GM12891 (cell line): ENCODE data around the gene PHF20. TPM values are rescaled to one million over a fixed set of nuclear protein-coding genes. Genes with fewer than 3 reads are reported as not detected.
"Not testable (repeated sequence)": the region's sequence is repeated elsewhere in the genome, so short reads cannot be mapped to it uniquely, and the experiment has no call there.

Experiments
- DNase-seq: peaks from one replicate; pipeline ENCODE4 v3.0.0; 2011; ENCODE audit warnings: low spot score; ENCODE audit not compliant: insufficient read length
- FAIRE-seq: peaks from 2 replicates; lab custom pipeline; 2011; peaks lifted over from hg19 to GRCh38; lab: Jason Lieb, UNC
- PAX5 ChIP-seq: IDR thresholded peaks from 2 replicates; pipeline ENCODE4 v1.6.1; 2011; ENCODE audit warnings: low read length, moderate library complexity, mild to moderate bottlenecking; ENCODE audit not compliant: insufficient read depth, severe bottlenecking
- POLR2A ChIP-seq: IDR thresholded peaks from 2 replicates; pipeline ENCODE4 v1.6.1; 2011; ENCODE audit warnings: low read depth, low read length, control low read depth
- POLR2AphosphoS5 ChIP-seq: IDR thresholded peaks from 2 replicates; pipeline ENCODE4 v1.6.1; 2011; ENCODE audit warnings: low read depth, low read length, control low read depth
- POU2F2 ChIP-seq: IDR thresholded peaks from 2 replicates; pipeline ENCODE4 v1.6.1; 2011; ENCODE audit warnings: low read depth, mild to moderate bottlenecking, control low read depth, low read length, moderate library complexity
- SPI1 ChIP-seq: IDR thresholded peaks from 2 replicates; pipeline ENCODE4 v1.6.1; 2011; ENCODE audit warnings: low read depth, low read length, control low read depth
- TAF1 ChIP-seq: IDR thresholded peaks from 2 replicates; pipeline ENCODE4 v1.6.1; 2011; ENCODE audit warnings: low read depth, low read length, control low read depth
- polyA plus RNA-seq: library from polyadenylated mRNA; unstranded; fragments of >200 nt; gene quantifications from one replicate; pipeline ENCODE4 v1.2.1, GENCODE V29; 2012; ENCODE audit warnings: low read depth, missing spikeins, inconsistent platforms; ENCODE audit not compliant: missing spikeins

The PHF20 gene
- polyA plus RNA-seq, result 38.6 TPM

DNA sequence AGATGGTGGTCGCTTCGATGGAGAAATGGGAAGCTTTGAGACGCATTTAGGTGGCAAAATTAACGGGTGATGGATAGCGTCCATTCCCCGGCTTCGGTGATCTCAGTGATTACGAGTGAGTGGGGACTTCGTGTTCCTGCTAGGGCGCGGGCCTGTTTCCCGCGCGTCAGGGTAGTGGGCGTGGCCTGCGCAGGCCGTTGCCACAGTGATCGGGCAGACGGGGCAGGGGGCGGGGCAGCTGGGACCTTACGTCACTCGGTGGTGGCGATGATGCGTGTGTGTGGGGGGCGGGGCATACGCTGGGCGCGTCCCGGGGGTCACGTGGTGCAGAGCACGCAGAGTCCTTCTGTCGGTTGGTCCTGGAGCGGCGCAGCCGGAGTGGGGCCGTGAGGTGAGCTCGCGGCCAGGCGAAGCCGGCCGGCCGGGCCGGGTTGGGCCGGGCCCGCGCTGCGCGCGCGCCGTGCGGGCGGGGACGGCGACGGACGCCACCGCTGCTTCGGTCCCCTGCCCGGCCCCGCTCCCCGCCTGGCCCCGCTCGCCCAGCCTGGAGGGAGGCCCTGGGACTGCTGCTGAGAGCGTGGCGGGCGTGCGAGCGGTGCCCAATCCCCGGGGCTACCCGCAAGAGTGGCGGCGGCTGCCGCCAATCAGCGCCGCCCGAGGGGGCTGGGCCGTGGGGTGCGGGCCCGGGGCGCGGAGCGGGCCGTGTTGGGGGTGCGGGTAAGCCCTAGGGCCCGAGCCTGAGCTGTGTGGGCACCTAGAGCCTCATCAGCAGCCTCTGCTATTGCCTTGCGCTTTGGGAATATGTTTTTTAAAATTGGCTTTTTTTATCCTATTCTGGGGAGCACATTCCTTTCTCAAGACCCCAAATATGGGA, at the start of gene PHF20:
PHF20 (plus strand) TSS at position 327 of the 874 bp plus-strand sequence. CDS start 29,508 bp downstream, outside the sequence.
- peak; percentile 98 for FAIRE-seq
- peak; percentile 89 for DNase-seq
- peak; percentile 46; the same call in 1 of the 2 replicates for TF ChIP-seq POU2F2
- TF ChIP-seq POLR2A, result peak; percentile 82
- no peak for TF ChIP-seq PAX5
- peak; percentile 62 for TF ChIP-seq TAF1
- no peak for TF ChIP-seq SPI1
- peak; percentile 83 for TF ChIP-seq POLR2AphosphoS5

DNA sequence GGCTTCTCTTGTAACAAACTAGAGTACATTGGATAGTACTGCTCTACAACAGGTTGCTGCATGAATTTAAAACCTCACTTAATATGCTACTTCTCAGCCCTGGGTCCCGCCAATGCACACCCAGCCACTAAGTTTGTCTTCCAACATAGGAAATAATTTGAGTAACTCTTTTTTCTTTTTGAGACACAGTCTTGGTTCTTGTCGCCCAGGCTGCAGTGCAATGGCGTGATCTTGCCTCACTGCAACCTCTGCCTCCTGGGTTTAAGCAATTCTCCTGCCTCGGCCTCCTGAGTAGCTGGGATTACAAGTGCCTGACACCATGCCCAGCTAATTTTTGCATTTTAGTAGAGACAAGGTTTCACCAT, 48.6 kb upstream of the PHF20 start:
- not testable (repeated sequence) for FAIRE-seq, DNase-seq

DNA sequence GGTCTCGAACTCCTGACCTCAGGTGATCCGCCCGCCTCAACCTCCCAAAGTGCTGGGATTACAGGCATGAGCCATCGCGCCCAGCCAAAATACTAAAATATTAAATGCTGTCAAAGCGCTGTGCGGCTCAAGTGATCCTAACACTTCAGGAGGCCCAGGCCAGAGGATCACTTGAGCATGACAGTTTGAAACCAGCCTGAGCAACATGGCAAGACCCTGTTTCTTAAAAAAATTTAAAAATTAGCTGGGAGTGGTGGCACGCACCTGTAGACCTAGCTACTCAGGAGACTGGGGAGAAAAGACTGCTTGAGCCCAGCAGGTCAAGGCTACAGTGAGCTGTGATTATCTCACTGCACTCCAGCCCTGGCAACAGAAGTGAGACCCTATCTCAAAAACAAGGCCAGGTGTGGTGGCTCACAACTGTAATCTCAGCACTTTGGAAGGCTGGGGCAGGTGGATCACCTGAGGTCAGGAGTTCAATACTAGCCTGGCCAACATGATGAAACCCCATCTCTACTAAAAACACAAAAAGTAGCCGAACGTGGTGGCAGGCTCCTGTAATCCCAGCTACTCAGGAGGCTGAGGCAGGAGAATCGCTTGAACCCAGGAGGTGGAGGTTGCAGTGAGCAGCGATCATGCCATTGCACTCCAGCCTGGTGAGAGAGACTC, 48.0 kb upstream of the PHF20 start:
- not testable (repeated sequence) for DNase-seq, FAIRE-seq

DNA sequence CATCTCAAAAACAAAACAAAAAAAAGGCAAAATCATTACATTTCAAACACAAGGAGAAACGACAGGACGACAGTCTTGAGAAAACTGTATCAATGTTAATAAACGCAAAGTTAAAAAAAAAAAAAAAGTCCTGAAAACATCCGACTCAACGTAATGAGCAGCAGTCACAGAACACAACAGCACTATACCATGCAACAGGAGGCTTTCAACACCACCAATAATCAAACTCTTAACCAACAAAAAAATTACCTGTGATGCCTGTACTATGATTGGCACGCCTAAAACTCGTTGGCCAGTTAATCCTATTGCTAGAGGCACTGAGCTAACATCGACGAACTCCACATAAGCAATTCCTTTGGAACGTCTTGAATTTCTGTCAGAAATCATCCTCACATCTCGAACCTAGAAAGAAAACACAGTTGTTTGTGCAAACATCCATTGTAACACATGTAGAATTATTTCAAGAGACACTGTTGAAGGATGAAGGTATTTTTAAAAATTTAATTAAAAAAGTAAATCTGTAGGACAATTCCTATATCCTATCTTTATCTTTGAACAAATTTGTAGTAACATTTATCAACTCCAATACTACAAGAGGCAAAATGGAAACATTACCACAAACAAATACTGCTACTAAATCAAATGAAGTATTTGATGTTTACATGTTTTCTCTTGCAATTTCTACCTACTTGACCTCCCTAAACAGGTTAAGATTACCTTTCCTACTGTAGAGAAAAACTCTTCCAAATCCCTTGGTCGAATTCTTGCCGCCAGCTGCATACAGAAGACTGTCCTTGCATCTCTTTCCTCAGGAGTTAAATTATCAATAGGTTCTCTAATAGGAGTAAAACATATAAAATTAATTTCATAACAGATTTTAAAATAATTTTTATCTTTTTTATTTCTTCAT, 47.2 kb upstream of the PHF20 start:
- no peak for FAIRE-seq
- no peak for TF ChIP-seq SPI1
- TF ChIP-seq POLR2AphosphoS5, result peak; percentile 53
- TF ChIP-seq POU2F2, result no peak
- TF ChIP-seq PAX5, result no peak
- TF ChIP-seq POLR2A, result peak; percentile 19; the same call in 1 of the 2 replicates
- TF ChIP-seq TAF1, result no peak
- no peak for DNase-seq

DNA sequence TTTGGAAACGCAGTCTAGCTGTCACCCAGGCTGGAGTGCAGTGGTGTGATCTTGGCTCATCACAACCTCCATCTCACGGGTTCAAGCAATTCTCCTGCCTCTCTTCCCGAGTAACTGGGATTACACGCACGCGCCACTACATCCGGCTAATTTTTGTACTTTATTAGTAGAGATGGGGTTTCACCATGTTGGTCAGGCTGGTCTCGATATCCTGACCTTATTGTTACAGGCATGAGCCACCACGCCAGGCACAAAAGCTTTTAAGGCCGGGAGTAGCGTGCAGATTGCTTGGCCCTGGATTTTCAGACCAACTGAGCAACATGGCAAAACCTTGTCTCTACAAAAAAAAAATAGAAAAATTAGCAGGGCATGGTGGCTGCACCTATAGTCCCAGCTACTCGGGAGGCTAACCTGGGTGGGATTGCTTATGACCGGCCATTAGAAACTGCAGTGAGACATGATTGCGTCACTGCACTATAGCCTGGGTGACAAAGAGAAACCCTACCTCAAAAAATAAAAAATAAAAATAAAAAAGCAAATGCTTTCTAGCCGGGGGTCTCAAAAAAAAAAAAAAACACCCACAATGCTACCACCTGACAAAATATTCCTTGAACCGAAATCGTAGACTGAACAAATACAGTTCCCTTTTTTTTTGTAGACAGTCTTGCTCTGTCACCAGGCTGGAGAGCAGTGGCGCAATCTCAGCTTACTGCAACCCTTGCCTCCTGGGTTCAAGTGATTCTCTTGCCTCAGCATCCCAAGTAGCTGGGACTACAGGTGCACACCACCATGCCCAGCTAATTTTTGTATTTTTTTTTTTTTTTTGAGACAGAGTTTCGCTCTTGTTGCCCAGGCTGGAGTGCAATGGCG, 44.7 kb upstream of the PHF20 start:
- TF ChIP-seq SPI1 (no peak), POLR2A (peak; percentile 49; the same call in 1 of the 2 replicates)
- no peak for DNase-seq
- no peak for FAIRE-seq

DNA sequence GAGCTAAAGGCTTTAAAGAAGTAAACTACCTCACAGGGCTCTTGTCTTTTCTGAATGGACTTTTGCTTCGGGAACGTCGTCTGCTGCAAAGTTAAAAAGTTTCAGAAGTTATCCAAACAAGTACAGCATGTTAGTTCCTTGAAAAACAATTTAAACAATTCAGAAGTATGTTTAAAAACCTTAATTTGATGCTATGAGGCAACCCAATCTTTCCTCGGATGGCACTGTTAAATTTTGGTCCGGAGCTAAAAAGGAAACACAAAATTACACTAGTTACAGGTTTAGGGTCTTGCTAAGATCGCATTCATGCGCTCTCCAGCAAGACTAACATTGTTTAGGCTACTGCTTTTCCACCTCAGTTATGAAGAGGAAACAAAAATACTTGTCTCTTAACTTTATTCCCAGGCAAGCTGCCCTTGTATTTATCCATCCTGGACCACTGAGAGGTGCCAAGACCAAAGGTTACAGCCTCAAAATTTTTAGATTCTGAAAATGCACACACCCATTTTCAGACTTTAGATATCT, 42.5 kb upstream of the PHF20 start:
- DNase-seq, result no peak
- TF ChIP-seq POLR2A (0 out of 2 replicates have a peak, but pooled peaks have one; percentile 17), POLR2AphosphoS5 (no peak)
- no peak for FAIRE-seq

DNA sequence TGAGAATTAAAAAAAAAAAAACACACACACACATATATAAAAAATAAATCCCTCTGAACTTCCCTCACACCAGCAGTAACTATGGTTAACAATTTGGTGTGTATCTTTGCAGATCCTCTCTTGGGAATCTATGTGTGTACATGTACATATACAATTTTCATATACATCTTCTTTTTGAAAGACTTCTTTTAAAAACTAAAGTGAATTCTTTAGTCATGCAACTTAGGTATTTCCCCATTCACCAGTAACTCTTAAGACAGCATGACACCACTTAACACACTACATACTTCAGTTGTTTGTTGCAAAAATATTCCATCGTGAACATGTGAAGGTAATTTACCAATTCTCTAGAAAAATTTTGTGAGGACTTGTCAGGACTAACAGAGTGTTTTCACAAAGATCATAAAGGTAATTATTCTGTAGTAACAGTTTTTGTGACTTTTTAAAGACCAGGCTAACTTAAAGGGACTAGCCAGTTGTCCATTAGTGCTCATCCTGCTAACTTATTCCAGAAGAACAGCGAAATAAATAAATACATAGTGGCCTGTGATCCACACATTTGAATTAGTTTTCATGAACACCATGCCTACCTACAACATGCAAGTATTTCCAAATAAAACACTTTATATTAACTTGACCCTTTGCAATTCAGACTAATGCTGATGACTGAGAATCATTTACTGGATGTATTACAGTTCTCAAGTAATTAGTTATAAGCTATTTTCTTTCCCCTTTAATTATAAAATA, 41.8 kb upstream of the PHF20 start:
- FAIRE-seq, result no peak
- DNase-seq, result no peak
- TF ChIP-seq TAF1 (no peak), POU2F2 (no peak), SPI1 (no peak), PAX5 (no peak), POLR2AphosphoS5 (no peak)

DNA sequence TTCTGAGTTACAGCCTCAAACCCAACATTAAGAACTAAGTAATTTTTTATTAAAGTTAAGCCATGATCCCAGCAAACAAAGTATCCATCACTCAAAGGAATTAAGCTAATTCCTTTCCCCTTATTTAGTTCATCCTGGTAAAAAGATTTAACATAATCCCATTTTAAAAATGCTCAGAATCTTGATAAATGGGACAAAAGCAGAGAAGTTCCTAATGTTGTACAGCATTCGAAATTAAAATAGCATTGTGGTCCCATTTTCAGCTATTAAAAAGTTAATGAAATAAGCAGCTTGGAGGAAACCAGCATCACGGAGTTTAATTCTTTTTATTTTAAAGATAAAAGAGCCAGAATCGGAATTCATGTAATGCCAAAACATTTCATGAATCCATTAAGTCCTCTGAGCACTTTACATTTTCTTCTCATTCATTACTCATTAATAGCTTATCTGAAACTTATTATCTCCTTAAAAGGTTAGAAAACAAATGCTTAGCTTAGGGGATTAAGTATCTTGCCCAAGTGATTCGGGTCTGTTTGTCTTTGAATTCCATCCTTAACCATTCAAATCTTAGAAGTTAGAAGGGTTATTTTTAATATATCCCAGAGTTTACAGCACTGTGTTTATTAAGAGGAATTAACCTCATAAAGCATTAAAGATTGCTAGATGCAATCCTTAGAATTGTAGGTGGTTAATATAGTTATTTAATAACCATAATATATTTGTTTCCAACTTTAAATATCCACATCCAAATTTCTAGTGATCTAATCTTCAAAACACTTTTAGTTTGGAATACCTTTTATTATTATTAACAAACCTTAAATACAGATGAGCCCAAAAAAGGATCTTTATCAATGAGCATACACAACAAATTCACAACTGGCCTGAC, 41.0 kb upstream of the PHF20 start:
- TF ChIP-seq POLR2A, result no peak
- no peak for TF ChIP-seq POU2F2
- no peak for TF ChIP-seq PAX5
- no peak for TF ChIP-seq TAF1
- TF ChIP-seq POLR2AphosphoS5, result no peak
- TF ChIP-seq SPI1, result no peak
- FAIRE-seq (no peak), DNase-seq (no peak)
